GM21619 (cell line): ENCODE measurements around the gene DOCK3.
"Not testable (repeated sequence)": the region's sequence is repeated elsewhere in the genome, so short reads cannot be mapped to it uniquely, and the experiment has no call there.

Source experiments
- ATAC-seq: cut with Tn5 transposase; IDR thresholded peaks from one replicate; pipeline ENCODE4 v1.9.1; 2021; ENCODE audit not compliant: unreplicated experiment

The DOCK3 gene

DNA sequence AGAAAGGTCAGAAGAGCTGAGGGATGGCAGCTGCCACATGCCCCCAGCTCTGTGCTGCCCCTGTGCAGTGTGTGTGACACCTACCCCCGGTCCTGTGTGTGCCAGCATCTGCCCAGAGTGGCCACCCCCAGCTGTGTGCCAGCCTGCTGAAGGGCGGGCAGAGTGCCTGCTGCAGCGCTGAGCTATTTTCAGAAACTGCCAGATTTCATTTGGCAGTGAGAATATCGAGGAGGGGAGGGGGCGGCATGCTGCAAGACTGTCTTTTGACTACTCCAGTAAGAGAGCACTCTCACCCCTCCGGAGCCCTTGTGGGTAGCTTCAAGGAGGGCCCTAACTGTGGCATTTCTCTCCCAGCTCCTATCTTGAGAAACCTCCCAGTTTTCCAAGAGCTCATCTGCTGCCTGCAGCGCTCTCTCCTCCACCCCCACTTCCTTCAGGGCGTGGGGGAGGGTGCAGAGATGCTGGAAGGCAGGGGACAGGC lies 25.2 kb upstream of the DOCK3 start:
- ATAC-seq, result no peak

DNA sequence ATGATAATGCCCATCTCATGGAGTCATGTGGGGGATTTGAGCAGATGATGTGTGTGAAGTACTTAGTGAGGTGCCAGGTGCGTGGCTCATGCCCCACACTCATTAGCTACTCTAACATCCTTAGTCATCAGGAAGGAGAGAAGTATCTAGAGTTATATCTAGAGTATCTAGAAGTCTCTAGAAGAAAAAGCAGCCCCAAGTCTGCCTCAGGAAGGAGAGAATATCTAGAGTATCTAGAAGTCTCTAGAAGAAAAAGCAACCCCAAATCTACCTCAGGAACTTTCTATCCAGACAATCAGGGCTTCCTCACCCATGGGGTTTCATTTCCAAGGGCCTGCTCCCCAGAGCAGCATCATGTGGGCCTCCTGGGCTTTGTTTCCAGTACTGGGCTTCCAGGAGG lies 24.7 kb upstream of the DOCK3 start:
- ATAC-seq, result no peak

DNA sequence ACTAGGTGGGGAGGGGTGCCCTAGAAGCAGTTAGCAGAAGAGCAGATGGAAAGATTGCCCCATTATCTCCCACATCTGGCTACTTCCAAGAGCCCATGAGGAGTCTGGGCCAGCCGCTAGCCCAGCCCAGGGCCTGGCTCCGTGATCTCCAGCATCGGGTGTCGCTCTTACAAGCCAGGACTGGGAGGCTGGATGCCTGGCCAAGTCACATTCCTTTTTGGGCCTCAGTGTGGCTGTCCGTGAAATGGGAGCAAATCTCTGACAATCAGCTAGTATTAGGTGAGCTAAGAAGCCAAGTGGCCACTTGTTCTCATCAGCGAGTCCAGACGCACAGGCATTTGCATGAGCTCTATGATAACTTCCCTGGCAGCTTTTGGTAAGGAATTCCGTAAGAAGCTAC lies 23.3 kb upstream of the DOCK3 start:
- ATAC-seq, result no peak

DNA sequence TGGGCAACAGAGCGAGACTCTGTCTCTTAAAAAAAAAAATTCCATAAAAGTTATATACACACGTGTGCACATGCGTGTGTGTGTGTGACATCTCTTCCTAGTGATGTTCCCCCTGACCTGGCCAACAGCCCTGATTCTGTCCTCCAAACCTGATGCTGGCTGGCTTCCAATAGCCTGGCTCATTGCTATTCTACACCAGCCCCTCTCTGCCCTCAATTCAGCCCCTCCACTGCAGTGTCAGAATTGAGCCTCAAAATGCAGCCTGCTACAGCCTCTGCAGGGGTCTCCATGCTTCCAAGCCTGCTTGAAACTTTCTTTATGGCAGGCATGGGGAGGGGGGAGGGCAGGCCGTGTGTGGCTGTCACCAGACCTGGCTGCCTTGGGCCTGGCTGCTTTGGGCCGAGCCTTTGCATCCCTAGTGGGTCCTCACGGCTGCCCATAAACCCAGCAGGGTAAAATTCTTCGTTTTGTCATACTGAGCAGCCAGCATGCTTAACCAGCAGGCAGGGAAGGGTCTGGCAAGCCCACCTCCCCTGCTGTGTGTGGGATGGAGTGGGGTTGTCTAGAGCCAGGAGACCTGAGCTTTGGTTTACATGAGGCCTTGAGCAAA lies 22.7 kb upstream of the DOCK3 start:
- no peak for ATAC-seq

DNA sequence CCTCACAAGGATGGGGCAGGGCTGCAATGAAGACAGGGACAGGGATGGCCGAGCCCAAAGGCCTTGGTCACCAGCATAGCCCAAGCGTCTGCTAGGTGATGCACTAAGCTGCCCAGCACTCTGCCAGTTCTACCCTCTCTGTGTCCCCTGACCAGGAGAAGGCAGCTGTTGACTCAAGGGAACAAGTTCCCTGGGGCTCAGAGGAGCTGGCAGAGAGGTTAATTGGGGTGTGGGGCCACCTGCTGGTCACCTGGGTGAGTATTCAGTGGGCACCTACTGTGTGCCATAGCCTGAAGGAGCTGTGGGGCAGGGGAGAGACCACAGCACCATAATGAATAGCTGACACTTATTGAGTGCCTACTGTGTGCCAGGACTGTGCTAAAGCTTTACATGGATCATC lies 22.0 kb upstream of the DOCK3 start:
- ATAC-seq, result no peak

DNA sequence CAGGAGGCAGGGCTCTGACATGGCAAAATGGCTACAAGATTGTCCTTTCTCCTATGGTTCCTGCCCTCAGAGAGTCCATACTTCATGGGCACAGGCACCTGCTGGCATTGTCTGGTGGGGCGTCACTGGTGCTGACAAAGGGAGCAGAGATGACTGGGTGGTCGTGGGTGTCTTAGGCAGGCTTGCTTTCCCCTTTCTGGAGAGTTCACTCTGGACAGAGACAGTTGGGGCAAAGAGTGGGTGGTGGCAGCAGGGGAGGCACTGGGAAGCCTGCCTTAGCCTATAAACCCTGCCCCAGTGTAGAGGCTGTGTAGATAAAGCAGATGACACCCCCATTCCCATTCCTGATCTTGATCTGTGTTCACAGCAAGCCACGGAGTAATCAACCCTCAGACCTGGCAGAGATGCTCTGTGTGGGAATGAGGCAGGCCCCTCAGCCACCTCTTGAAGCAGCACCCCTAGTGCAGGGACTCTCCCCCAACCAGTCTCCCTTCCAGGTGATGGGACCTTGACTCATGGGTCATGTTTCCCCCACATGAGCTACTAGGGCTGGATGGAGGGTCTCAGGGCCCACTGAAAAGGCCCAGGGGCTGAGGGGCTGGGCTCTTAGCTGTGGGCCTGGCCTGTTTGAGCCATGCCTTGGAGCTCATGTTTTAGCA lies 20.7 kb upstream of the DOCK3 start:
- ATAC-seq, result no peak

DNA sequence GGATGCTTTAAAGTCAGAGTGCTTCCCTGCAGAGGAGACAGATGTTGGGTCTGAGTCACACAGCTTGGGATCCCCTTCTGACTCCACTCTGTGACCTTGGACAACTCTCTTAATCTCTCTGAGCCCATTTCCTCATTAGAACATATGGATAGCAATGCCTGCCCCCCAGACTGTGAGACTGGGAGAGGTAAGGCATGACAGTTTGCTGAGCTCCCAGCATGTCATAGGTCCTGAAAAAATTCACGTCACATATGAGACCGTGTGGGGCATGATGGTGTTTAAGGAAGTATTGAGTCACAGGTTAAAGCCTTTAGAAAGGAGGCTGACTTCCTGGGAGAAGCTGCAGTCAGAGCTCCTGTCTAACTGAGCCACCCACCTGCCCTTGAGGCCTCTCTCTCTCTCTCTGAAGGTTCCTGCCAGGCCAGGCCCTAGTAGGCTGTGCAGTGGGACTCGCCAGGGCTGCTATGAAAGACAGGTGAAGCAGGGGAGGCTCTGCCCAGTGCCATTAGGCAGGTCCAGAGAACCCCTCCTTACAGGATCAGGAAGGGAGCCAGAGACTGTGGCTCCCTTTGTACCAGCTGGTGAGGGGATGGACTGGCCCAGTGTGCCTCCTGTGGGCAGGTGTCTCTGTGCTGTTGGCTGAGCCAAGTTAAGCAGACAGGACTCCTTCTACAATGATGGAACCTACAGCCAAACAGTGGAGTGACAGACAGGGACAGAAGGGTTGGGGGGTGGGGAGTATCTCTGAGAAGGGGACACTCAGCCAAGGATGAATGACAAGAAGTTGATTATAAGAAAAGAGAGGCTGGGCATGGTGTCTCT lies 19.5 kb upstream of the DOCK3 start:
- no peak for ATAC-seq

DNA sequence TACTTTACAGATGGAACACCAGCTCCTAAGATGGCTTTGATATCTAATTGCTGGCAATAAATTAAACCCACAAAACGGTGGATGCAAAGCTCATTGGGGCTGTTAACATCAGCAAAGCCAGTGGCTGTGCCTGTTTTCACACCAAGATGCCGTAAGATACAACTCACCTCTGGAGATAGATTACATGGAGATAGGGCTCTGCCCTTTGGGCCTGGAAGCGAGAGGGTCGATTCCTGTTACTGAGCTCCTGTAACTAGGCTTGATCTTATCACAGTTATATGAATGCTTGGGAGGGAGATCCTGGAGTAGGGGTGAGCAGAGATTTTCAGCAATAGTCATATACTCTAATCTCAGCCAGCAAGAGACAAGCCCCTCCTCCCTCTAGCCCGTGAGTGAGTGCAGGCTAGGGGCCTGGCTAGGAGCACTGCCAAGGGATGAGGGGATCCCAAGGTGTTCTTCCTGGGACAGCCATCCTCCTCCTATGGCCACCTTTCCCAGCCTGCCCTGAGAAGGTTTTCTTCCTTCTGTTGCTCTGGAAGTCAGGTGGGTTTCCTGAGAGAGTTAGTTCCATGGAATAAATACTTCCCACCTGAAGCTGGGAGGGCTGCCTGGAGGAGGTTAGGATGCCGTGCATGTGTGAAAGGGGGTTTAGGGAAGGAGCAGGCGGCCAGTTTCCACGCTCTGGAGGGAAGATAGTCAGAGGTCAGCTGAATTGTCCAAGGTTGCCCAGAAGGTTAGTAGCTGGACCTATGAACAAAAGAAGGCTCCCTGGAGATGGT lies 18.1 kb upstream of the DOCK3 start:
- ATAC-seq, result no peak

DNA sequence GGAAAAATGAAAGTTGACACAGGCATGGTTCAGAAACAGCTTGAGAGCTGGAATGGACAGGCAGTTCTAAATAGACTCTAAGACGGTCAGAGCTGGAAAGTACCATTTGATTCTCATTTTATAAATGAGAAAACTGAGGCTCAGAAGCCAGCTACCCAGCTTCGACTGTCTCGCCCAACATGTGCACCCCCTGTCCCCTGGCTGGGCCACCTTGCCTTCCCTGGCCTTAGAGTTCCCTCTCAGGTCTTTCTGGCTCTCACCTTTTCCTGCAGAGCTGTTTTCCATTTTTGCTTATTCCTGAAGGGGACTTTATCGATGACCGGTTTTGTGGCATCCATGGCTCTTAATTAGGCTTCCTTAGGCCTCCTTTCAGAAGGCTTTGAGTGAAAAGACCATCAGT lies 17.3 kb upstream of the DOCK3 start:
- no peak for ATAC-seq

DNA sequence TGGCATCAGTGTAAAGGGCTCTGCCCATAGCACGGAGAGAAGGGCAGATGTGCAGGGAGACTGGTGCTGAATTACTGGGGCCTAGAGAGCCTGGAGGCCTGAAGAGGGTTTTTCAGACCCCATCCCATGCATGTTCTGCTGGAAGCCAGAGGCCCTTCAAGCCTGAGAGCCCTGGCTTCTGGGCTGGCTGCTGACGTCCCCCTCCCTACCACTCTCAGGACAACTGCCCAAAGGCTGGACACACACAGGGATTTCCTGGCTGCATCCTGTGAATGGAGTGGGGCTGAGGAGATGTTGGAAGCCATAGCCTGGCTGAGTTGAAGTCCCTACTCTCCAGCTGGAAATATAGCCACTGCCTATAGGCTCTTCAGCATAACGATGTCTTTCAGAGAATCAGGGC lies 16.9 kb upstream of the DOCK3 start:
- ATAC-seq, result no peak

DNA sequence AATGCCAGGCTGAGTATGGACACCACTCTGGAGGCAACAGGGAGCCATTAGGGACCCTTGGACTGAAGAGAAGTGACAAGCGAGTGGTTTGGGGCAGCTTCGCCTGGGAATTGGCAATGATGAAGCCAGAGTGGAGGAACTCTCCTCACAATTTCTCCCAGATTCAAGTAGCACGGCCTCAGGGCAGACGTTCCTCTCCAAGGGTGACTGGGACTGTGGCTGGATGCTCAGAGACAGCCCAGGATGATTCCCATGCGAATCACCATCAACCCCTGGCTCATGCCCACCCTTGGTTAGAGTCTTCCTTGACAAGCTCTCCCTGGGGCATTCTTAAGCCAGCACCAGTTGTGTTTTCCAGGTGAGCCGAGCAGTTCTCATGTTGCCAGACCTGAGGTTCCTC lies 16.3 kb upstream of the DOCK3 start:
- ATAC-seq, result no peak

DNA sequence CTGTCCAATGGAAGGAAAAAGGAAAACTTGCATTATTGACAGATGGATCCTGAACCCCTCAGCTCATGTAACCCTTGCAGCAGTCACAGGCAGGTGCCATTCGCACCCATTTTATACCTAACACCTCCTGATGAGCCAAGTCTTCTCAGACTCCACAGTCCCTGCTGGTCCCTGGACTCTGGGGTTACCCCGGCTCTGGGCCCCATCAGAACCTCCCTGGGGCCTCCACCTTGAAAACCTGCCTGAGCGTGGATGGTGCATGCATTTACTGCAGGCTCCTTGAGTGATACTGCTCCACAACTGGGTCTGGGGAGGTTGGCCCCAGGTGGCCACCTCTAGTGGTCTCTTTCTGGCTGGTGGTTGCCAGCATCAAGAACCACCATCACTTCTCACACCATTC lies 15.9 kb upstream of the DOCK3 start:
- ATAC-seq, result no peak

DNA sequence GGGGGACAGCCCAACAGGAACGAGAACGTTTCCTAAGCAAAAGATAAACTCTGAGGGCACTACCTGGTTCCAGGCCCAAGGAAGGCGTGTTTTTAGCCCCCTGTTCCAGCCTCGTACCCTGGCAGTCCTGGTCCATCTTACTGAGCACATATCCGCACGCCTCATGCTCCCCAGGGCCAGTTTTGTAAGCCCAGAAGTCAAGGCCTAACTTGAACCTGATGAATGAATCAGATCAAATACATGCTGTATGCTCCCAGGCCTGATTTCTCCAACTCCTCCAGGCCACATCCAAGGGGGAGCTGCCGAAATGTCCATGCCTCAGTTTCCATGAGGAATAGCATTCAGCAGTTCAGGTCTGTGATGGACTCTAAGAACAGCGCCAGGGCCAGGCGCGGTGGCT lies 14.3 kb upstream of the DOCK3 start:
- ATAC-seq, result no peak

DNA sequence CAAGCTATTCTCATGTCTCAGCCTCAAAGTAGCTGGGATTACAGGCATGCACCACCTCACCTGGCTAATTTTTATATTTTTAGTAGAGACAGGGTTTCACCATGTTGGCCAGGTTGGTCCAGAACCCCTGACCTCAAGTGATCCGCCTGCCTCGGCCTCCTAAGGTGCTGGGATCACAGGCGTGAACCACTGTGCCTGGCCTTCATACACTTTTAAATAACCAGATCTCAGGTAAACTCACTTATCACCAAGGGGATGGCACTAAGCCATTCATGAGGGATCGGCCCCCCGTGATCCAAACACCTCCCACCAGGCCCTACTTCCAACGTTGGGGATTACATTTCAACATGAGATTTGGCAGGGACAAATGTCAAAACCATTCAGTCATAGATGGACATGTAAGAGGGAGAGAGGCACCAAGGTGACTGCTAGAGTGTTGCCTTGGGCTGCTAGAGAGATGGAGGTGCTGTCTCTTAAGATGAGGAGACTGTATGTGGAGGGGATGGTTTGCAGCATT lies 13.3 kb upstream of the DOCK3 start:
- no peak for ATAC-seq

DNA sequence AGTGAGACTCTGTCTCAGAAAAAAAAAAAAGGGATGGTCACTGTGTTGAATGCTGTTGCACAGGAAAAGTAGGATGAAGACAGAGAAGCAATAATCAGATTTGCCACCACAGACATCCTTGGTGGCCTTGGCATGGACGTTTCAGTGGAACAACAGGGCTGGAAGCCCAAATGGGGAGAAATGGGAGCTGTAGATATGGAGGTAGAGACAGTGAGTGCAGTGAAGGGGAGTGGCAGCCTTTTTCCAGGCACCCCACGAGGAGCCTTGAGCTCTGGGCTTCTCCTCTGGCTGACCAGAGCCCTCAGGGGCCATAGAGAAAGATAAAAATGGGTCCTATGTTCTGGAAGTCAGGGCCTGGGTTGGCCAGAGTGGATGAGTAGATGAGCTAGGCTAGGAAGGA lies 12.3 kb upstream of the DOCK3 start:
- ATAC-seq, result no peak

DNA sequence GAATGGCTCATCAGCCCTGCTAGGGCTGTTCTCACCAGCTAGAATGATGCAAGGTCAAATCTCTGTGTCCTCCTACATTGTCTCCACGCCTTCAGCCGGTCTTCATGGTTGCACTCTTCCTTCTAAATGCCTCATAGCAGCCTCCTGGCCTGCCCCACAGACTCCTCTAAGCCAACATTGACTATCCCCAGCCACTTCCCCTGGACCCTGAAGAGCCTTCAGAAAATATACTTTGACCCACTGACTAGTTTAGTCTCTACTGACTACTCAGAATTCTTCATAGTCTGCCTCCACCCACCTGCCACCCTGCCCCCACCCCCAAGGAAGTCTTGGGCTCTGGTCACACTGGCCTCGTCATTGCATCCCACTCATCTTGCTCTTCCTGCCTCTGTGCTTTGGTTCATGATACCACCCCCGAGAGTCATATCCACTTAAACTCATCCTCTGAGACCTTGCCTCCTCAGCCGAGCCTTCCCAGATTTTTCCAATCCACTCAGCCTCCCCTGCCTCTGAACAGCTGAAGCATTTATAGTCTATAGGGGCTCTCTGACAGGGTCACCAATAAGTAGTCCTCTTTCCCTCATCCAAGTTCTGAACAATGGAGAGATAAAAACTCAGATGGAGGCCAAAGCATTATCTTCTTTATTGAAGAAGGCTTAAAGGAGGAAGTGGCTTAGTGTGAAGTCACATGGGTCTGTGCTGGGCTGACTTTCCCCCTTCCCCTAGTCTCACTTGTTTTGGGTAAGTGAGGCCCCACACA lies 9.5 kb upstream of the DOCK3 start:
- no peak for ATAC-seq

DNA sequence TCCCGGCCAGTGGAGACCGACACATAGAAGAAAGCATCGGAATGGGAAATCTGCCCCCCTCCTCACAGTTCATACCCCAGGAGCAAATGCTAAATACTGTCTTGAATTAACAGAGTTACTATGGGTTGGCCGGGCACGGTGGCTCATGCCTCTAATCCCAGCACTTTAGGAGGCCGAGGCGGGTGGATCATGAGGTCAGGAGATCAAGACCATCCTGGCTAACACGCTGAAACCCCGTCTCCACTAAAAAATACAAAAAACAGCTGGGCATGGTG lies 8.9 kb upstream of the DOCK3 start:
- ATAC-seq, result not testable (repeated sequence)

DNA sequence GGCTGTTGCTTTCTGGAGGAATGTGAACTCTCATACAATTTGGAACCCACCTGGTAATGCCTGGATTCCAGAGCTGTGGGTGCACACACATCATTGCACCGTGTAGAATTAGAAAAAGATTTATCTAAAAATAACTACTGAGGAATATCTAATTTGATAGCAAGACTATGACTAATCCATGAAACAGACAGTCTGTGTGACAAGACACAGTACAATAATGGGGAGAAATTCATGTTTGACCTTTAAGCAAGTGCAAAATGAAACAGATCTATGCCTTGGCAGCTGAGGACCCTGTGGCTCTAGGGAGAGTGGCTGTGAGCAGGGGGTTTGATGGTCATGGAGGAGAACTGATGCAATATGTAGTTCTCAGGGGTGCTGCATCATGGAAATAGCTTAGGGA lies 7.9 kb upstream of the DOCK3 start:
- ATAC-seq, result no peak

DNA sequence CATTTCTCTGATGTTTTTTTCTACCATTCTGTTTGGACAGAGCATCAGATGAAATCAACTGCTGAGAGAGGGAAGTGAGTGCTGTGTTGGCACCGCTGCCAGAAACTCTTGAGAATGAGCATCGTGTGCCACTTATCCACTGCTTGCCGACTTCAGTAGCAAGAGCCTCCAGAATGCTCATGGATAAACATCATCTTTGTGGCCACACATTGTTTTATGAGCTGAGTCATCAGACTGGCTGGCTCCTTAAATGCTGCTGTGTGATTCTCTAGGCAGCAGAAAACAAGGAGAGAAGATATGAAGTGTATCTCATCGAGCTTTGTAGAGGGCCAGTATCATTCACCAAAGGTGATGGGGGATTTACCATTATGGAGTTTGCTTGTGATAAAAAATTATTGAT lies 3.4 kb upstream of the DOCK3 start:
- no peak for ATAC-seq

DNA sequence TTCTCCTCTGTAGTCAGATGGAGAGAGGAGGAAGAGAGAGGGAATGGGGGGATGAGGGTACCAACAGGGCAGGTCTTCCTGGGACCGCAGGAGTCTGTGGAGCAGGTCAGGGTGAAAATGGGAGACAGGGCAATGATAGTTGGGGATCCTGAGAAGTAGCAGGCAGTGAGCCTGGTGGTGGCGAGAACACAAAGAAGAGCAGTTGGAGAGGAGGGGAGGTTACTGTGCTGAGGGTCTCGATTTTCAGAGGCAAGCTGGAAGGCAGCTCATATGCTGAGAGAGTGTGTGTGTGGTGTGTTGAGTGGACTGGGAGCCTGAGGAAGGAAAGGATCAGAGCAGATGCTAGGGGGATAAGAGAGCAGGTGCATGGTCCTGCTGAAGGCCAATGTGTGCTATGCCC lies 2.1 kb upstream of the DOCK3 start:
- no peak for ATAC-seq

DNA sequence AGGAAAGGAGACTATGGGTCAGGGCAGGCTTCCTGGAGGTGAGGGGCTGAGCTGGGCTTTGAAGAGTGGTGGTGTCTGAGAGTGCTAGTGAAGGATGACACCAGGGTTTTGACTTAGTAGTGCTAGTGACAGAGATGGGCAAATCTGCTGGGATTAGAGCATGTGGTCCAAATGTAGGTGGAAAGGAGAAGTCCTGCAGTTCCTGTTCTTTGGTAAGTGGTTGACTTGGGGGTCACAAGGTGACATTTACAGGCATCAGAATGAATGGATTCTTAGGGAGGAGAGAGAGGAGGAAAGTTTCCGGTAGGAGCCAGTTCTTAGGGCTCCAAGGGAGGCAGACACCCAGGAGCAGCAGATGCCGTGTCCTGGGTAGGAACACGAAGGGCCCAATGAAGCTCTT lies 796 bp upstream of the DOCK3 start:
- ATAC-seq, result no peak
